ENCODE results near the gene KPNA1. TPM values are rescaled to one million over a fixed set of nuclear protein-coding genes. Genes with fewer than 3 reads are reported as not detected.

The KPNA1 gene
- polyA plus RNA-seq, 3 donors: 18.0 to 41.2 (median 38.5) TPM

DNA sequence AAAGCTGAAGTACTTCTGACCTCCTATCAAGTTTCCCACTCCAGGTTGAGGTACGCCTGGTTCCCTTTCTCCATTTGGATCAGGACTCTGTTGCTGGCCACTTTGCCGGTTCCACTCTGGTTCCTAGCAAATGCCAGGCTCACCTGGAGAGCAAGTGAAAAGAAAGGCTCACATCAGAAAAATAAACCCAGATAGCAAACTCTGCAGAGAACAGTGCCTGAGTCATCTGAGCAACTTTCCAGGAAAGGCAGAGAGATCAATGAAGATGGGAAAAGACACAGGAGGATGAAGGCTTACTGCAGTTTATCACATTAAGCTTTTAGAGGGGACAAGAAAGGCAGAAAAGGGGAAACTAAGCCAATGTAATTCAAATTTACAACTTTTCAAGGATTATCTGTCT lies 57.0 kb downstream of the KPNA1 start:
- Histone ChIP-seq H3K36me3 (replicated peaks in 1 of 2; ENCODE audit: control insufficient read depth in 1 of 2, insufficient read depth in 2 of 2, low read length in 2 of 2) (peaks cover 74 to 98% of the 10 kb centered on the region in 2 donors), H3K79me2 (ENCODE audit: insufficient read depth, low read length) (no peaks in the 10 kb centered on the region), H2AFZ (ENCODE audit: insufficient read depth, low read depth, low read length, poor library complexity, severe bottlenecking) (no peak overlapping the region), H3K9ac (ENCODE audit: insufficient read depth, low read length, poor library complexity, severe bottlenecking) (no peak overlapping the region), H3K4me2 (replicated peaks; ENCODE audit: extremely low read depth, low read length, poor library complexity, severe bottlenecking) (no peak overlapping the region), H3K4me1 (ENCODE audit: control insufficient read depth in 1 of 2, insufficient read depth in 2 of 2, low read length in 2 of 2) (no peaks in the 10 kb centered on the region), H3K4me3 (replicated peaks in 1 of 3; ENCODE audit: low read depth in 2 of 3, low read length in 3 of 3) (no peak overlapping the region), H3K27me3 (ENCODE audit: control insufficient read depth in 2 of 2, insufficient read depth in 2 of 2, low read length in 2 of 2) (no peaks in the 10 kb centered on the region), H3K27ac (ENCODE audit: low read depth in 1 of 2, low read length in 2 of 2) (no peak overlapping the region), H3K9me3 (replicated peaks in 1 of 2; ENCODE audit: control insufficient read depth in 1 of 2, insufficient read depth in 1 of 2, low read length in 2 of 2) (no peaks in the 10 kb centered on the region), H4K20me1 (ENCODE audit: insufficient read depth, low read length) (peaks cover 6% of the 10 kb centered on the region)
- DNase-seq: no peak
- intact Hi-C loops (cut with micrococcal nuclease): loop anchor here in 1 of 2 donors (10.0 kb wide), 1 partner anchor 227 kb away; the partner anchor contains the start of gene PARP14
- no peaks in the 10 kb centered on the region for H3K4me1 Mint-ChIP-seq
- peaks cover 71 to 93% of the 10 kb centered on the region in 2 donors for H3K36me3 Mint-ChIP-seq
- H3K9me3 Mint-ChIP-seq: no peaks in the 10 kb centered on the region
- no CpG with 5 or more reads among the region's 2 CpGs for WGBS (ENCODE audit: insufficient coverage)
- no peak overlapping the region for H3K4me3 Mint-ChIP-seq
- H3K27ac Mint-ChIP-seq: no peak overlapping the region
- TF ChIP-seq, protein P1, sequence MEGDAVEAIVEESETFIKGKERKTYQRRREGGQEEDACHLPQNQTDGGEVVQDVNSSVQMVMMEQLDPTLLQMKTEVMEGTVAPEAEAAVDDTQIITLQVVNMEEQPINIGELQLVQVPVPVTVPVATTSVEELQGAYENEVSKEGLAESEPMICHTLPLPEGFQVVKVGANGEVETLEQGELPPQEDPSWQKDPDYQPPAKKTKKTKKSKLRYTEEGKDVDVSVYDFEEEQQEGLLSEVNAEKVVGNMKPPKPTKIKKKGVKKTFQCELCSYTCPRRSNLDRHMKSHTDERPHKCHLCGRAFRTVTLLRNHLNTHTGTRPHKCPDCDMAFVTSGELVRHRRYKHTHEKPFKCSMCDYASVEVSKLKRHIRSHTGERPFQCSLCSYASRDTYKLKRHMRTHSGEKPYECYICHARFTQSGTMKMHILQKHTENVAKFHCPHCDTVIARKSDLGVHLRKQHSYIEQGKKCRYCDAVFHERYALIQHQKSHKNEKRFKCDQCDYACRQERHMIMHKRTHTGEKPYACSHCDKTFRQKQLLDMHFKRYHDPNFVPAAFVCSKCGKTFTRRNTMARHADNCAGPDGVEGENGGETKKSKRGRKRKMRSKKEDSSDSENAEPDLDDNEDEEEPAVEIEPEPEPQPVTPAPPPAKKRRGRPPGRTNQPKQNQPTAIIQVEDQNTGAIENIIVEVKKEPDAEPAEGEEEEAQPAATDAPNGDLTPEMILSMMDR (IDR thresholded peaks at IDR 0.05): no peak
- H3K27me3 Mint-ChIP-seq (ENCODE audit: low read depth in 3 of 3): no peaks in the 10 kb centered on the region

DNA sequence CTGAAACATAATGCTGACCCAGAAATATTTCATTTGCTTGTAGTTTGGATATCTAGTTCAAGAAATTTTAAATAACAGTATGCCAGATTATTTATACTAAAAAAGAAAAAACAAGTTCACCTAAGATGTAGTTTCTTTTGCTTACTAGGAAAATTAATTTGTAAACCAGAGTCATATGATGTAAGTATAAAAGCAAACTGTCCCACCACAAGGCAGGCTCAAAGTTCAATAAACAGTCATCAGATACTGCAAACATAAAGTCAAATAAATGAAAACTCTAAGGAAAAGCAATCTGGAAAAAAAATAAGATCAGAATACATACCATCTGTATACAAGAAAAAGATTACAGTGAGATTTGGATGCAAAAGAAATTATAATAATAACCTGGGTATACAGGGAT lies 58.7 kb downstream of the KPNA1 start:
- Histone ChIP-seq H3K9ac (ENCODE audit: insufficient read depth, low read length, poor library complexity, severe bottlenecking) (no peak overlapping the region), H3K27ac (ENCODE audit: low read depth in 1 of 2, low read length in 2 of 2) (no peak overlapping the region), H4K20me1 (ENCODE audit: insufficient read depth, low read length) (peaks cover 6% of the 10 kb centered on the region), H3K4me3 (replicated peaks in 1 of 3; ENCODE audit: low read depth in 2 of 3, low read length in 3 of 3) (no peak overlapping the region), H3K79me2 (ENCODE audit: insufficient read depth, low read length) (no peaks in the 10 kb centered on the region), H3K9me3 (replicated peaks in 1 of 2; ENCODE audit: control insufficient read depth in 1 of 2, insufficient read depth in 1 of 2, low read length in 2 of 2) (no peaks in the 10 kb centered on the region), H3K27me3 (ENCODE audit: control insufficient read depth in 2 of 2, insufficient read depth in 2 of 2, low read length in 2 of 2) (no peaks in the 10 kb centered on the region), H2AFZ (ENCODE audit: insufficient read depth, low read depth, low read length, poor library complexity, severe bottlenecking) (no peak overlapping the region), H3K4me2 (replicated peaks; ENCODE audit: extremely low read depth, low read length, poor library complexity, severe bottlenecking) (no peak overlapping the region), H3K4me1 (ENCODE audit: control insufficient read depth in 1 of 2, insufficient read depth in 2 of 2, low read length in 2 of 2) (no peaks in the 10 kb centered on the region), H3K36me3 (replicated peaks in 1 of 2; ENCODE audit: control insufficient read depth in 1 of 2, insufficient read depth in 2 of 2, low read length in 2 of 2) (peaks cover 70 to 97% of the 10 kb centered on the region in 2 donors)
- TF ChIP-seq, protein P1 (IDR thresholded peaks at IDR 0.05): no peak
- H3K27me3 Mint-ChIP-seq (ENCODE audit: low read depth in 3 of 3): no peaks in the 10 kb centered on the region
- intact Hi-C loops (cut with micrococcal nuclease): loop anchor here in 1 of 2 donors (10.0 kb wide), 1 partner anchor 229 kb away; the partner anchor contains the start of gene PARP14
- H3K36me3 Mint-ChIP-seq: peaks cover 69 to 91% of the 10 kb centered on the region in 2 donors
- H3K27ac Mint-ChIP-seq: no peak overlapping the region
- no peak for DNase-seq
- H3K4me3 Mint-ChIP-seq: no peak overlapping the region
- no peaks in the 10 kb centered on the region for H3K9me3 Mint-ChIP-seq
- H3K4me1 Mint-ChIP-seq: no peaks in the 10 kb centered on the region
